Measurements from ENCODE around the gene BAMBI. TPM values are rescaled to one million over a fixed set of nuclear protein-coding genes. Genes with fewer than 3 reads are reported as not detected.

The BAMBI gene
- total and polyA plus RNA-seq, 7 donors, result 0.44 to 2.9 (median 0.99) TPM

DNA sequence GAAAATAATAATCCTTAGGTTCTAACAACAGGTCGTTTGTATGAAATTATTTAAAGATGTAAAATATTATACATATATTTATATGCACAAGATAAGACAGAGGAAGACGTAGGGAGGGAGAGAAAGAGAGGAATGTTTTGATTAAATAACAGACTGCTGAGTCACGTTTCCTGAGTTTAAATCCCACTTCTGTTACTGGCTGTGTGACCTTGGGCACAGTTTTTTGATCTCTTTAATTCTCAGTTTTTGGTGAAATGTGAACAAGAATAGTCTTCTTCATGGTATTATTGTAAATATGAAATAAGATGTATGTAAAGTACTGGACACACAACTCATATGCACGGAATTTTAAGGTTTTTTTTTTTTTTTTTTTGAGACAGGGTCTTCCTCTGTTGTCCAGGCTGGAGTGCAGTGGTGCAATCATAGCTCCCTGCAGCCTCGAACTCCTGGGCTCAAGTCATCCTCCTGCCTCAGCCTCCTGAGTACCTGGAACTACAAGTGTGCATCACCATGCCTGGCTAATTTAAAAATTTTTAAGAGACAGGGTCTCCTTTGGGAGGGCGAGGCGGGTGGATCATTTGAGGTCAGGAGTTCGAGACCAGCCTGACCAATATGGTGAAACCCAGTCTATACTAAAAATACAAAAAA is 42.6 kb downstream of the BAMBI start:
- intact Hi-C loops (cut with DNase I), result no loop called here
- DNase-seq (no peak), ATAC-seq (no peak)
- Histone ChIP-seq H3K4me3 (no peak overlapping the region), H3K27me3 (ENCODE audit: insufficient read depth in 3 of 3, low read length in 2 of 3) (no peaks in the 10 kb centered on the region), H3K4me1 (no peaks in the 10 kb centered on the region), H3K27ac (no peak overlapping the region), H3K36me3 (ENCODE audit: insufficient read depth in 1 of 2, low read depth in 1 of 2) (no peaks in the 10 kb centered on the region), H3K9me3 (no peaks in the 10 kb centered on the region)
- 67 to 74% (median 71%) methylated on average over 8 of the region's 8 CpGs for WGBS, 3 donors
- TF ChIP-seq, protein P1, sequence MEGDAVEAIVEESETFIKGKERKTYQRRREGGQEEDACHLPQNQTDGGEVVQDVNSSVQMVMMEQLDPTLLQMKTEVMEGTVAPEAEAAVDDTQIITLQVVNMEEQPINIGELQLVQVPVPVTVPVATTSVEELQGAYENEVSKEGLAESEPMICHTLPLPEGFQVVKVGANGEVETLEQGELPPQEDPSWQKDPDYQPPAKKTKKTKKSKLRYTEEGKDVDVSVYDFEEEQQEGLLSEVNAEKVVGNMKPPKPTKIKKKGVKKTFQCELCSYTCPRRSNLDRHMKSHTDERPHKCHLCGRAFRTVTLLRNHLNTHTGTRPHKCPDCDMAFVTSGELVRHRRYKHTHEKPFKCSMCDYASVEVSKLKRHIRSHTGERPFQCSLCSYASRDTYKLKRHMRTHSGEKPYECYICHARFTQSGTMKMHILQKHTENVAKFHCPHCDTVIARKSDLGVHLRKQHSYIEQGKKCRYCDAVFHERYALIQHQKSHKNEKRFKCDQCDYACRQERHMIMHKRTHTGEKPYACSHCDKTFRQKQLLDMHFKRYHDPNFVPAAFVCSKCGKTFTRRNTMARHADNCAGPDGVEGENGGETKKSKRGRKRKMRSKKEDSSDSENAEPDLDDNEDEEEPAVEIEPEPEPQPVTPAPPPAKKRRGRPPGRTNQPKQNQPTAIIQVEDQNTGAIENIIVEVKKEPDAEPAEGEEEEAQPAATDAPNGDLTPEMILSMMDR (IDR thresholded peaks at IDR 0.05), result no peak

DNA sequence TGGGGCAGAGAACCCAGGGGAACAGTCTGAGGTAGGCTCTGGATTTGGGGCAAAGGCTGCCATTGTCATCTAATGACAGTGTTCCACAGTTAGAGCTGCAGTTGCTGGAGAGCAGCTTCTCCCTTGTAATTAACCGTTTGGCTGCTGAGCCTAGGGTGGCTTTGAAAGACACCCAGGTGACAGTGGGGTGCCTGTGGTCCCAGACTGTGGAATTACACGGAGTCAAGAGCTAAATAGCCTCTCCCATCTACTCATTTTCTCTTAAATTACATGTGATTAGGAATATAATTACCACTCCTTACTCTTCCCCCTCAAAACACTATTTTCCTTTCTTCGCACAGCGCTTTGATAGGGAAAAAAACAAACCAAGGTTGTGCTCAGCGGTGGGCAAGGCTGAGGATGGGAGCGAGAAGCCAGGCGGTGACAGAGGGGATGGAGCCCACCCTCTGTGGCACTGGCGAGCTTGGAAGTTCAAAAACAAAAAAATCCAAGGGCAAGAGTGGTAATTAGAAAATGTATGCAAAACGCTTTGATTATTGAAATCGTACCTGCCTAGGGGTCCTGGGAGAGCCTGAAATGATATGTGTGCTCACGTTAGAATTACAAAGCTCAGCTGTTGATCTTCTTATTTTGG is 44.1 kb downstream of the BAMBI start:
- 55 to 62% (median 56%) methylated on average over 11 of the region's 11 CpGs for WGBS, 3 donors
- Histone ChIP-seq H3K4me3 (peak overlapping the region; percentile 62), H3K9me3 (no peaks in the 10 kb centered on the region), H3K27ac (no peak overlapping the region), H3K27me3 (ENCODE audit: insufficient read depth in 3 of 3, low read length in 2 of 3) (no peaks in the 10 kb centered on the region), H3K4me1 (no peaks in the 10 kb centered on the region), H3K36me3 (ENCODE audit: insufficient read depth in 1 of 2, low read depth in 1 of 2) (no peaks in the 10 kb centered on the region)
- no peak for DNase-seq
- no peak for ATAC-seq
- TF ChIP-seq, protein P1 (IDR thresholded peaks at IDR 0.05), result no peak
- intact Hi-C loops (cut with DNase I), result no loop called here

DNA sequence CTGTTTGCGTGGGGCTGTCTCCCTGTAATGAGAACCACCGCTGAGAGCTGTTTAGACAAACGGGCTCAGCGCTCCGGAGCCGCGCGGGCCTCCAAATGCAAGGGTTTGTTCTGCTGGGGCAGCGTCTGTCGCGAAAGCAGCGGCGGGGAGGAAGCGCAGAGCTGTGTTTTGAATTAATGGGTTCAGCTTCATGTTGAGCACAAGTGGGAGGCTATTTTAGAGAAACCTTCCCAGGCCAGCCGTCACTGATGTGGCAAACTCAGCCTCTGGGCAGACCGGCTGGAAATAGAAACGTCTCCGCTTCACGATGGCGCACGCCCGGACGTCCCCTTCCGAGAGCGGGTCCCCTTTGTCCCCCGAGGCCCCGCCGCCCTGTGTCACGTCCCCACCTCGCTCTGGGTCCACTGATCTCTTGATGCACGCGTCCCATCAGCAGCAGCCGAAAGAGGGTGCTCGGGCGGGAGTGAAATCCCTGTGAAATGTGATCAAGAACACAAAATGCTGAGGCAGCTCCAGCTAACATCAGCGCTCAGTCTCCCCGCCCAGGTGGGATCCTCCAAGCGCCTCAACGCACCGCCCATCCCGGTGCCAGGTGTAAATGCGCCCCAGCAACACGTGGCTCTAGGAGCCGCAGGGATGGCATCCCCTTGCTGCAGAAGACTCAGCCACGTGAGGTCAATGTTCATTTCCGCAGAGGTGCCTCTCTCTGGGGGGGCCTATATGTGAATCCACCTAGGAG is 44.9 kb downstream of the BAMBI start:
- peak; percentile 16 to 69 (median 25) for ATAC-seq
- Histone ChIP-seq H3K27me3 (ENCODE audit: insufficient read depth in 3 of 3, low read length in 2 of 3) (no peaks in the 10 kb centered on the region), H3K27ac (no peak overlapping the region), H3K36me3 (ENCODE audit: insufficient read depth in 1 of 2, low read depth in 1 of 2) (no peaks in the 10 kb centered on the region), H3K4me3 (peak overlapping the region; percentile 62), H3K4me1 (no peaks in the 10 kb centered on the region), H3K9me3 (no peaks in the 10 kb centered on the region)
- intact Hi-C loops (cut with DNase I), result no loop called here
- DNase-seq, result peak; percentile 19 to 51
- TF ChIP-seq, protein P1 (IDR thresholded peaks at IDR 0.05), result no peak
- WGBS, 3 donors, result 2 to 3% (median 2%) methylated on average over 46 of the region's 46 CpGs

DNA sequence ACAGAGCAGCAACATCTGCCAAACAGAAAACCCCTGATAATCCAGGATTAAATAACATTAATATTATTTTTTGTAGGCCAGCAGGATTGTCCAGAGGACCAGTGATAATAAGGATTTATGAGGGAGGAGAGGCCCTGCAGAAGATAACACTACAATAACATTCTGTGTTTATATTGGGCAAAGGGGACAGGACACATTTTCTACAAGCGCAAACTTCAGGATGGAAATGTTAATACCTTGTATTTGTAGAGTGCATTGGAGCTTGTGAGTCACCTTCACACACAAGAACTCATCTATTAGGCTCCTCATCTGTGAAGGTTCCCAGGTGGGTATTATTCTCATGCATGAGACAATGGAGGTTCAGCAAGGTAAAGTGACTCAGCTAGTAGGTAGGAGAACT is 51.0 kb downstream of the BAMBI start:
- H3K9me3 ChIP-seq, result no peaks in the 10 kb centered on the region
- H3K27me3 ChIP-seq (ENCODE audit: insufficient read depth in 3 of 3, low read length in 2 of 3), result no peaks in the 10 kb centered on the region
- no peaks in the 10 kb centered on the region for H3K4me1 ChIP-seq
- no peak for ATAC-seq
- H3K27ac ChIP-seq, result no peak overlapping the region
- no peak overlapping the region for H3K4me3 ChIP-seq
- TF ChIP-seq, protein P1 (IDR thresholded peaks at IDR 0.05), result no peak
- no peaks in the 10 kb centered on the region for H3K36me3 ChIP-seq (ENCODE audit: insufficient read depth in 1 of 2, low read depth in 1 of 2)
- intact Hi-C loops (cut with DNase I), result no loop called here
- 86 to 100% (median 95%) methylated on average over 1 of the region's 1 CpG for WGBS, 3 donors
- DNase-seq, result no peak
